ENCODE data around the gene FUT4. TPM values are rescaled to one million over a fixed set of nuclear protein-coding genes. Genes with fewer than 3 reads are reported as not detected.

Gene FUT4
- total RNA-seq, 2 donors from 2014 or later: 5.3 to 6.8 TPM

- no peak for DNase-seq (ENCODE audit: low spot score)
- intact Hi-C loops (cut with DNase I): no loop called here
Observed at GRCh38 chr11:94586978-94587377, 43.3 kb downstream of the FUT4 start.

GRCh38 chr11:94588366-94588942 is 44.7 kb downstream of the FUT4 start:
- no peak for DNase-seq (ENCODE audit: low spot score)
- intact Hi-C loops (cut with DNase I): no loop called here

- no peak for DNase-seq (ENCODE audit: low spot score)
- intact Hi-C loops (cut with DNase I): no loop called here
Observed at GRCh38 chr11:94590352-94591041, 46.8 kb downstream of the FUT4 start.

- intact Hi-C loops (cut with DNase I): no loop called here
Observed at GRCh38 chr11:94593030-94593429, 49.3 kb downstream of the FUT4 start.

GRCh38 chr11:94595076-94595475 is 51.4 kb downstream of the FUT4 start:
- intact Hi-C loops (cut with DNase I): no loop called here
- DNase-seq (ENCODE audit: low spot score): no peak

More at GRCh38 chr11:94593030-94593429, 49.3 kb downstream of the FUT4 start:
- no peak for DNase-seq (ENCODE audit: low spot score)

GRCh38 chr11:94597896-94598295 is 54.2 kb downstream of the FUT4 start:
- intact Hi-C loops (cut with DNase I): no loop called here
- no peak for DNase-seq (ENCODE audit: low spot score)

Other genes starting within 250 kb of the FUT4 start
- gene IZUMO1R, start 239.3 kb upstream of the FUT4 start, total RNA-seq: not detected
- under 1 TPM in 1 of 2 donors, not detected in 1; 0.05 TPM for gene GPR83, start 142.5 kb upstream of the FUT4 start, total RNA-seq
- gene MRE11, start 50.1 kb upstream of the FUT4 start, total RNA-seq: 10 to 100 TPM; 15.2 to 15.9 TPM
- 10 to 100 TPM; 11.8 to 14.8 TPM for gene ANKRD49, start 49.9 kb upstream of the FUT4 start, total RNA-seq
- gene C11orf97, start 31.5 kb upstream of the FUT4 start, total RNA-seq: not detected
- 1 to 10 TPM; 4.4 to 4.5 TPM for gene PIWIL4, start 23.4 kb downstream of the FUT4 start, total RNA-seq
- gene AMOTL1, start 224.4 kb downstream of the FUT4 start, total RNA-seq: 10 to 100 TPM; 47.7 to 78.9 TPM

Data from posterior vena cava (tissue), 2 donors.